ENCODE measurements around the gene WWTR1. TPM values are rescaled to one million over a fixed set of nuclear protein-coding genes. Genes with fewer than 3 reads are reported as not detected.

Gene WWTR1
- total and polyA plus RNA-seq, 2 experiments from 2014 or later: 25.1 to 26.2 TPM

DNA sequence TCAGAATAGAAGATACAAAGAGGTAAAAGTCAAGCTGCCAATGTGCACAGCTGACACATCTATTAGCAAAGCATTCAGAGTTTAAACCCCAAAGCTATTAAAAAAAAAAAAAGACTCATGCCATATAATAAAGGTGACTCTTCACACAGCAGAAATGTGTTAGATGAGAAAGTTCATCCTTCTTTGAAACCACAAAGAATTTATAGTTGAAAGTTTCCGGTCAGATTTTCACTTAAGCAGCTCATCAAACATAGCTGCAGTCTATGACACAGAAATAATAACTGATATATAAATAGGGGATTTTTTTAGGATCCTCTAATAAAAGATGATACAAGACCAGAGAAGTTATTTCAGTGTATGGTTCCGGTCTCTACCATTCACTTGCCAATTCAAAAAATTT lies 76.6 kb downstream of the WWTR1 start:
- Mint-ChIP-seq H3K9me3 (no peaks in the 10 kb centered on the region), H3K27ac (no peak overlapping the region), H3K36me3 (ENCODE audit: low read depth) (no peaks in the 10 kb centered on the region), H3K27me3 (ENCODE audit: insufficient read depth, low read depth, poor library complexity) (peaks cover 2% of the 10 kb centered on the region), H3K4me3 (no peak overlapping the region), H3K4me1 (peaks cover 36% of the 10 kb centered on the region)
- peaks cover 43% of the 10 kb centered on the region for H3K79me2 ChIP-seq (replicated peaks; ENCODE audit: insufficient read depth)
- TF ChIP-seq ZNF331 (CRISPR knock-in tag; IDR thresholded peaks at IDR 0.05; ENCODE audit: low read depth) (no peak), EZH2 (IDR thresholded peaks at IDR 0.05; ENCODE audit: low read depth, unreplicated experiment) (no peak), JUNB (IDR thresholded peaks at IDR 0.05; ENCODE audit: unreplicated experiment) (no peak), ZNF114 (CRISPR knock-in tag; IDR thresholded peaks at IDR 0.05) (no peak), CREB1 (CRISPR knock-in tag; IDR thresholded peaks at IDR 0.05; ENCODE audit: low read depth) (no peak), POLR2AphosphoS5 (IDR thresholded peaks at IDR 0.05; ENCODE audit: low read depth) (no peak)
- TF ChIP-seq, protein P1, sequence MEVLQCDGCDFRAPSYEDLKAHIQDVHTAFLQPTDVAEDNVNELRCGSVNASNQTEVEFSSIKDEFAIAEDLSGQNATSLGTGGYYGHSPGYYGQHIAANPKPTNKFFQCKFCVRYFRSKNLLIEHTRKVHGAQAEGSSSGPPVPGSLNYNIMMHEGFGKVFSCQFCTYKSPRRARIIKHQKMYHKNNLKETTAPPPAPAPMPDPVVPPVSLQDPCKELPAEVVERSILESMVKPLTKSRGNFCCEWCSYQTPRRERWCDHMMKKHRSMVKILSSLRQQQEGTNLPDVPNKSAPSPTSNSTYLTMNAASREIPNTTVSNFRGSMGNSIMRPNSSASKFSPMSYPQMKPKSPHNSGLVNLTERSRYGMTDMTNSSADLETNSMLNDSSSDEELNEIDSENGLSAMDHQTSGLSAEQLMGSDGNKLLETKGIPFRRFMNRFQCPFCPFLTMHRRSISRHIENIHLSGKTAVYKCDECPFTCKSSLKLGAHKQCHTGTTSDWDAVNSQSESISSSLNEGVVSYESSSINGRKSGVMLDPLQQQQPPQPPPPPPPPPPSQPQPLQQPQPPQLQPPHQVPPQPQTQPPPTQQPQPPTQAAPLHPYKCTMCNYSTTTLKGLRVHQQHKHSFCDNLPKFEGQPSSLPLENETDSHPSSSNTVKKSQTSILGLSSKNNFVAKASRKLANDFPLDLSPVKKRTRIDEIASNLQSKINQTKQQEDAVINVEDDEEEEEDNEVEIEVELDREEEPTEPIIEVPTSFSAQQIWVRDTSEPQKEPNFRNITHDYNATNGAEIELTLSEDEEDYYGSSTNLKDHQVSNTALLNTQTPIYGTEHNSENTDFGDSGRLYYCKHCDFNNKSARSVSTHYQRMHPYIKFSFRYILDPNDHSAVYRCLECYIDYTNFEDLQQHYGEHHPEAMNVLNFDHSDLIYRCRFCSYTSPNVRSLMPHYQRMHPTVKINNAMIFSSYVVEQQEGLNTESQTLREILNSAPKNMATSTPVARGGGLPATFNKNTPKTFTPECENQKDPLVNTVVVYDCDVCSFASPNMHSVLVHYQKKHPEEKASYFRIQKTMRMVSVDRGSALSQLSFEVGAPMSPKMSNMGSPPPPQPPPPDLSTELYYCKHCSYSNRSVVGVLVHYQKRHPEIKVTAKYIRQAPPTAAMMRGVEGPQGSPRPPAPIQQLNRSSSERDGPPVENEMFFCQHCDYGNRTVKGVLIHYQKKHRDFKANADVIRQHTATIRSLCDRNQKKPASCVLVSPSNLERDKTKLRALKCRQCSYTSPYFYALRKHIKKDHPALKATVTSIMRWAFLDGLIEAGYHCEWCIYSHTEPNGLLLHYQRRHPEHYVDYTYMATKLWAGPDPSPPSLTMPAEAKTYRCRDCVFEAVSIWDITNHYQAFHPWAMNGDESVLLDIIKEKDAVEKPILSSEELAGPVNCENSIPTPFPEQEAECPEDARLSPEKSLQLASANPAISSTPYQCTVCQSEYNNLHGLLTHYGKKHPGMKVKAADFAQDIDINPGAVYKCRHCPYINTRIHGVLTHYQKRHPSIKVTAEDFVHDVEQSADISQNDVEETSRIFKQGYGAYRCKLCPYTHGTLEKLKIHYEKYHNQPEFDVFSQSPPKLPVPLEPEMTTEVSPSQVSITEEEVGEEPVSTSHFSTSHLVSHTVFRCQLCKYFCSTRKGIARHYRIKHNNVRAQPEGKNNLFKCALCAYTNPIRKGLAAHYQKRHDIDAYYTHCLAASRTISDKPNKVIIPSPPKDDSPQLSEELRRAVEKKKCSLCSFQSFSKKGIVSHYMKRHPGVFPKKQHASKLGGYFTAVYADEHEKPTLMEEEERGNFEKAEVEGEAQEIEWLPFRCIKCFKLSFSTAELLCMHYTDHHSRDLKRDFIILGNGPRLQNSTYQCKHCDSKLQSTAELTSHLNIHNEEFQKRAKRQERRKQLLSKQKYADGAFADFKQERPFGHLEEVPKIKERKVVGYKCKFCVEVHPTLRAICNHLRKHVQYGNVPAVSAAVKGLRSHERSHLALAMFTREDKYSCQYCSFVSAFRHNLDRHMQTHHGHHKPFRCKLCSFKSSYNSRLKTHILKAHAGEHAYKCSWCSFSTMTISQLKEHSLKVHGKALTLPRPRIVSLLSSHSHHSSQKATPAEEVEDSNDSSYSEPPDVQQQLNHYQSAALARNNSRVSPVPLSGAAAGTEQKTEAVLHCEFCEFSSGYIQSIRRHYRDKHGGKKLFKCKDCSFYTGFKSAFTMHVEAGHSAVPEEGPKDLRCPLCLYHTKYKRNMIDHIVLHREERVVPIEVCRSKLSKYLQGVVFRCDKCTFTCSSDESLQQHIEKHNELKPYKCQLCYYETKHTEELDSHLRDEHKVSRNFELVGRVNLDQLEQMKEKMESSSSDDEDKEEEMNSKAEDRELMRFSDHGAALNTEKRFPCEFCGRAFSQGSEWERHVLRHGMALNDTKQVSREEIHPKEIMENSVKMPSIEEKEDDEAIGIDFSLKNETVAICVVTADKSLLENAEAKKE (CRISPR knock-in tag; IDR thresholded peaks at IDR 0.05): no peak
- TF ChIP-seq, protein P2, sequence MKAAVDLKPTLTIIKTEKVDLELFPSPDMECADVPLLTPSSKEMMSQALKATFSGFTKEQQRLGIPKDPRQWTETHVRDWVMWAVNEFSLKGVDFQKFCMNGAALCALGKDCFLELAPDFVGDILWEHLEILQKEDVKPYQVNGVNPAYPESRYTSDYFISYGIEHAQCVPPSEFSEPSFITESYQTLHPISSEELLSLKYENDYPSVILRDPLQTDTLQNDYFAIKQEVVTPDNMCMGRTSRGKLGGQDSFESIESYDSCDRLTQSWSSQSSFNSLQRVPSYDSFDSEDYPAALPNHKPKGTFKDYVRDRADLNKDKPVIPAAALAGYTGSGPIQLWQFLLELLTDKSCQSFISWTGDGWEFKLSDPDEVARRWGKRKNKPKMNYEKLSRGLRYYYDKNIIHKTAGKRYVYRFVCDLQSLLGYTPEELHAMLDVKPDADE (IDR thresholded peaks at IDR 0.05): no peak
- TF ChIP-seq, protein P3, sequence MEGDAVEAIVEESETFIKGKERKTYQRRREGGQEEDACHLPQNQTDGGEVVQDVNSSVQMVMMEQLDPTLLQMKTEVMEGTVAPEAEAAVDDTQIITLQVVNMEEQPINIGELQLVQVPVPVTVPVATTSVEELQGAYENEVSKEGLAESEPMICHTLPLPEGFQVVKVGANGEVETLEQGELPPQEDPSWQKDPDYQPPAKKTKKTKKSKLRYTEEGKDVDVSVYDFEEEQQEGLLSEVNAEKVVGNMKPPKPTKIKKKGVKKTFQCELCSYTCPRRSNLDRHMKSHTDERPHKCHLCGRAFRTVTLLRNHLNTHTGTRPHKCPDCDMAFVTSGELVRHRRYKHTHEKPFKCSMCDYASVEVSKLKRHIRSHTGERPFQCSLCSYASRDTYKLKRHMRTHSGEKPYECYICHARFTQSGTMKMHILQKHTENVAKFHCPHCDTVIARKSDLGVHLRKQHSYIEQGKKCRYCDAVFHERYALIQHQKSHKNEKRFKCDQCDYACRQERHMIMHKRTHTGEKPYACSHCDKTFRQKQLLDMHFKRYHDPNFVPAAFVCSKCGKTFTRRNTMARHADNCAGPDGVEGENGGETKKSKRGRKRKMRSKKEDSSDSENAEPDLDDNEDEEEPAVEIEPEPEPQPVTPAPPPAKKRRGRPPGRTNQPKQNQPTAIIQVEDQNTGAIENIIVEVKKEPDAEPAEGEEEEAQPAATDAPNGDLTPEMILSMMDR (conservative IDR thresholded peaks at IDR 0.05; ENCODE audit: low read depth in 2 of 2): no peak
- H3K4me3 ChIP-seq: no peak overlapping the region
- no peak overlapping the region for H3K4me2 ChIP-seq
- H3K27me3 ChIP-seq (ENCODE audit: insufficient read depth): no peaks in the 10 kb centered on the region
- H3K4me1 ChIP-seq (ENCODE audit: insufficient read depth): peaks cover 36% of the 10 kb centered on the region
- H4K20me1 ChIP-seq (replicated peaks; ENCODE audit: insufficient read depth): no peaks in the 10 kb centered on the region
- H3K9me2 ChIP-seq (ENCODE audit: insufficient read depth): no peaks in the 10 kb centered on the region
- no peak overlapping the region for H3K27ac ChIP-seq (ENCODE audit: low read depth)
- no peaks in the 10 kb centered on the region for H3F3A ChIP-seq (replicated peaks; ENCODE audit: low read depth)
- no peak for ATAC-seq
- H3K36me3 ChIP-seq (ENCODE audit: insufficient read depth): no peaks in the 10 kb centered on the region
- DNase-seq (ENCODE audit: low spot score): no peak
- no peak overlapping the region for H2AFZ ChIP-seq

Data from GM23338 (cell line).